GM12875 (cell line): Measurements from ENCODE around the gene C17orf78.
"Not testable (repeated sequence)": the region's sequence is repeated elsewhere in the genome, so short reads cannot be mapped to it uniquely, and the experiment has no call there.

Experiments
- H3K4me3 ChIP-seq: one replicate; pipeline ENCODE4 v1.5.1; 2011; ENCODE audit warnings: low read depth, low read length, control low read depth
- TF ChIP-seq, protein P1 (sequence below): IDR thresholded peaks from 2 replicates; pipeline ENCODE4 v1.5.1; 2011; ENCODE audit warnings: low read depth, mild to moderate bottlenecking, control low read depth, inconsistent platforms, low read length, moderate library complexity, borderline replicate concordance; ENCODE audit not compliant: insufficient read depth

Gene C17orf78

GRCh38 chr17:37425268-37425667, 49.5 kb downstream of the C17orf78 start:
- TF ChIP-seq, protein P1, sequence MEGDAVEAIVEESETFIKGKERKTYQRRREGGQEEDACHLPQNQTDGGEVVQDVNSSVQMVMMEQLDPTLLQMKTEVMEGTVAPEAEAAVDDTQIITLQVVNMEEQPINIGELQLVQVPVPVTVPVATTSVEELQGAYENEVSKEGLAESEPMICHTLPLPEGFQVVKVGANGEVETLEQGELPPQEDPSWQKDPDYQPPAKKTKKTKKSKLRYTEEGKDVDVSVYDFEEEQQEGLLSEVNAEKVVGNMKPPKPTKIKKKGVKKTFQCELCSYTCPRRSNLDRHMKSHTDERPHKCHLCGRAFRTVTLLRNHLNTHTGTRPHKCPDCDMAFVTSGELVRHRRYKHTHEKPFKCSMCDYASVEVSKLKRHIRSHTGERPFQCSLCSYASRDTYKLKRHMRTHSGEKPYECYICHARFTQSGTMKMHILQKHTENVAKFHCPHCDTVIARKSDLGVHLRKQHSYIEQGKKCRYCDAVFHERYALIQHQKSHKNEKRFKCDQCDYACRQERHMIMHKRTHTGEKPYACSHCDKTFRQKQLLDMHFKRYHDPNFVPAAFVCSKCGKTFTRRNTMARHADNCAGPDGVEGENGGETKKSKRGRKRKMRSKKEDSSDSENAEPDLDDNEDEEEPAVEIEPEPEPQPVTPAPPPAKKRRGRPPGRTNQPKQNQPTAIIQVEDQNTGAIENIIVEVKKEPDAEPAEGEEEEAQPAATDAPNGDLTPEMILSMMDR: no peak
- H3K4me3 ChIP-seq: no peak overlapping the region

DNA sequence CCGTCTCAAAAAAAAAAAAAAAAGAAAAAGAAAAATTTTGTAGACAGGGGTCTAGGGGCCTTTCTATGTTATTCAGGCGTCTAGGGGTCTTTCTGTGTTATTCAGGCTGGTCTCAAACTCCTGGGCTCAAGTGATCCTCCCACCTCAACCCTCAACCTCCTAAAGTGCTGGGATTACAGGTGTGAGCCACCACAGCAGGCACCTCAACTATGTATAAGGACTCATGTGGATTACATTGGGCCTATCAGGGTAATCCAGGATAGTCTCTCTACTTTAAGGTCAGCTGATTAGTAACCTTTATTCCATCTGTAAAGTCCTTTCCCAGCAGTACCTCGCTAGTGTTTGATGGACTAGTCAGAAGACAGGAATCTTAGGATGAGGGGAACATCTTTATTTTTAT, 53.3 kb downstream of the C17orf78 start:
- TF ChIP-seq, protein P1: no peak
- no peak overlapping the region for H3K4me3 ChIP-seq

- TF ChIP-seq, protein P1: no peak
- H3K4me3 ChIP-seq: no peak overlapping the region
Measured at GRCh38 chr17:37429453-37429852, 53.7 kb downstream of the C17orf78 start.

GRCh38 chr17:37430051-37430627, 54.4 kb downstream of the C17orf78 start:
- TF ChIP-seq, protein P1: no peak
- no peak overlapping the region for H3K4me3 ChIP-seq

DNA sequence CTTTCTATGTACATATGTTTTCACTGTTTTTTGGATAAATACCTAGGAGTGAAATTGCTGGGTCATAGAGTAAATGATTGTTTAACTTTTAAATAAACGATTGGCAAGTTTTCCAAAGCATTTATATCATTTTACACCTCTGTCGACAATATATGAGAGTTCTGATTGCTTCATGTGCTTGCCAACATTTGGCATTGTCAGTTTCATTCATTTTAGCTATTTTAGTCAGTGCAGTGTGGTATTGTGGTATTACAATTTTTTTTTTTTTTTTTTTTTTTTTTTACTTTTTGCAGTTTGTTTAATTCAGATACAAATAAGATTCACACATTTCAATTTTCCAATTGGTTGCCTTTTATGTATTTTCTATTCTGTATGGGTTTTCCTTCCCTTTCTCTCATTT, 56.9 kb downstream of the C17orf78 start:
- no peak overlapping the region for H3K4me3 ChIP-seq
- TF ChIP-seq, protein P1: no peak

DNA sequence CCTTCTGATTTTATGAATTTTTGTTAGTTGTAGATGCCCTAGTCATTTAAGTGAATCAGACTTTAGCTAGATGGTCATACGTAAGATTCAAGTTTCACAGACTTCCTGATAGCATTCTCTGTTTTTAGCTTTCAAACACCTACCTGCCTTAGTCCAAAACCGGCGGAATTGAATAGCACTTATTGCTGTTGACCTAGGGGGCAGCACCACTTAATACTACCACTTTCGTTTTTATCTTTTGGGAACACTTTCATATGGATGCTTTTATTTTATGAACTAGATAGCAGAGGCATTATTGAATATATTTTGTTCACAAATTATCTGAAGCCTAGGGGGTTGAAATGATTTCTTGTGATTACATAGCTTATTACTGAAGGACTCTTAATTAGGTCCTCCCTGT, 62.4 kb downstream of the C17orf78 start:
- H3K4me3 ChIP-seq: no peak overlapping the region
- TF ChIP-seq, protein P1: no peak

- TF ChIP-seq, protein P1: no peak
- H3K4me3 ChIP-seq: no peak overlapping the region
Measured at GRCh38 chr17:37440424-37440823, 64.6 kb downstream of the C17orf78 start.

DNA sequence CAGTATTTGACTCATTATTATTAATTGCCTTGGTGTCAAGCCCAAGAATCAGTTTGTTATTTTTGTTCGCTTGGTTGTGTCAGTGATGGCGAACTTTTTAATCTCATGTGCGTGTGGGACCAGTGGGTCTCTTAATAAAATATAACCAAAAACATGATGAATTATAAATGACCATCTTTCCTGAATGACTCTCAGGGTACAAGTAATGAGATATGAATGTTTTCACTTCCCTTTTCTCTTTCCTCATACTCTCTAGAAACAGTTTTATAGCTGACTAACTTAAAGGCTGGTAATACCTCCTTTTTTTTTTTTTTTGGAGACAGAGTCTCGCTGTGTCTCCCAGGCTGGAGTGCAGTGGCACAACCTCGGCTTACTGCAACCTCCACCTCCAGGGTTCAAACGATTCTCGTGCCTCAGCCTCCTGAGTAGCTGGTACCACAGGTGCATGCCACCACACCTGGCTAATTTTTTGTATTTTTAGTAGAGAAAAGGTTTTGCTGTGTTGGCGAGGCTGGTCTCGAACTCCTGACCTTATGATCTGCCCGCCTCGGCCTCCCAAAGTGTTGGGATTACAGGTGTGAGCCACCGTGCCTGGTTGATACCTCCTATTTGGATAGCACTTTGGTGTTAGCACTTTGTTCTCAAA, 65.7 kb downstream of the C17orf78 start:
- not testable (repeated sequence) for H3K4me3 ChIP-seq
